ENCODE data around the gene REELD1.
A peak's percentile ranks its signal among the peaks of the same experiment; 100 is the strongest.

Gene REELD1

GRCh38 chr4:146214238-146214637, at the start of gene REELD1:
Gene REELD1, plus strand, starts transcription at chr4:146214538. Its CDS starts 2,415 bp downstream, at chr4:146216953.
- DNase-seq (ENCODE audit: low read depth in 2 of 2): no peak

- DNase-seq (ENCODE audit: low read depth in 2 of 2): no peak
Observed at GRCh38 chr4:146165221-146165620, 49.1 kb upstream of the REELD1 start.

GRCh38 chr4:146165840-146166239, 48.5 kb upstream of the REELD1 start:
- peak; percentile 63 to 64 for DNase-seq (ENCODE audit: low read depth in 2 of 2)

GRCh38 chr4:146170149-146170548, 44.2 kb upstream of the REELD1 start:
- DNase-seq (ENCODE audit: low read depth in 2 of 2): no peak

GRCh38 chr4:146175541-146176453, 38.5 kb upstream of the REELD1 start, which contains the start of gene LSM6:
Gene LSM6, plus strand, starts transcription at chr4:146175718. Its CDS starts 7,204 bp downstream, at chr4:146182922.
- peak; percentile 70 to 79 for DNase-seq (ENCODE audit: low read depth in 2 of 2)

GRCh38 chr4:146176891-146177290, 37.4 kb upstream of the REELD1 start:
- DNase-seq (ENCODE audit: low read depth in 2 of 2): no peak

- no peak for DNase-seq (ENCODE audit: low read depth in 2 of 2)
Observed at GRCh38 chr4:146178126-146178525, 36.2 kb upstream of the REELD1 start.

DNA sequence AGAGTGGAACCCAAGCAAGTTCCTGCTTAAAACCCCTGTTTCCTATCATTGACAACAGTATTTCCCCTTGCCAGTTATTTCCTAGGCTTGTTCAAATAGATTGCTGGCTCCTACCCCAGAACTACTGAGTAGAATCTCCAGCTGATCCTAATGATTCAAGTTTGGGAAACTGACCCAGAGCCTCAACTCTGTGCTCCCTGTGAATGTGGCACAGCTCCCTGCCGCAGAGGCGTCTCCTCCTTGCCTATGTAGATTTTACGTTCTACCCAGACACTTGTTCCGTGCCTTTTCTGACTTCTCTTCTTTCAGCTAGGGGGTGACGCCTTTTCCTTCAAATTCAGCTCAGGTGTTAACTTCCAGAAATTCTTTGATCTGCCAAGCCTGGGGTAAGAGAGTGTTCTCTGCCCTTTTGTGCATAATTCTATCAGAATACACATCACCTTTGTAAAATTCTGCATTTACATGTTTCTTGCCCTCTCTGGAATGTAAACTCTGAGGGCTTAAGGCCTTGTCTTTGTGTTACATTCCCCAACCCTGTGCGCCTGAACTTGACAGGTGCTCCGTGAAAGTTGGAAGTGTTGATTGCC, 34.5 kb upstream of the REELD1 start:
- no peak for DNase-seq (ENCODE audit: low read depth in 2 of 2)

GRCh38 chr4:146182443-146182842, 31.9 kb upstream of the REELD1 start:
- DNase-seq (ENCODE audit: low read depth in 2 of 2): no peak

DNA sequence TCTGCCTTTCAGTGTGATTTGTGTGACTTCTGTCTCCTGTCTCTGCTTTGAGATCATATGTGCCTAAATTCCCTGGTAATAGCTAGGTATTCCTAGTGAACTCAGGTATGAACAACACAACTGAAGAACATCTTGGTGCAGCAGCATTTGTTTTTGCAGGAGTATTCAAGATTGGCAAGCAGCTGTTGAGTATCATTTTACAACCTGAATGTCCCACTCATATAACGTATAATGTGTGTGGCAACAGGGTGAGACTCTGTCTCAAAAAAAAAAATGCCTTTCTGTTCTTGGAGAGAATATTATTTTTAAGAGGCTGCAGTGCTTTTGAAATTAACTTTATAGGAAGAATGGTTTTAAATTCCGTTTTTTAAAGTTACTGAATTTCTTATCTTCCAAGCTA, 31.1 kb upstream of the REELD1 start:
- no peak for DNase-seq (ENCODE audit: low read depth in 2 of 2)

- DNase-seq (ENCODE audit: low read depth in 2 of 2): no peak
Observed at GRCh38 chr4:146186041-146186440, 28.3 kb upstream of the REELD1 start.

DNA sequence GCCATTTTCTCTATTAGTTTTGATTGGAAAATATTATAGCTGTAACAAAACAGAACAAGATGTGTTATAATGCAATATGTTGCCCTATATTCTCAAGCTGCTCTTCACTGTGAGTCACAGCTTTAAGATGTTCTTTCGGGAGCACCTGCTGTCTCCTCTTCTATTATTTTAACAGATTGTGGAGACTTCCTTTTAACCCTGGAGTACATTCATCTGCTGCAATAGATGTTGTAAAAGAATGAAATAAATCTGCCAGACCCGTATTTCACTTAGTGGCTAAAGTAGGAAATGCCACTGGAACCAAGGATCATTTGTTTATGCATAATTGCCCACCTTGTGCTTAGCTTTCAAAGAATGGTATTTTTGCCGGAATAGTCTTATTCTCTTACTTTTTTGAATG, 27.7 kb upstream of the REELD1 start:
- DNase-seq (ENCODE audit: low read depth in 2 of 2): no peak

- DNase-seq (ENCODE audit: low read depth in 2 of 2): no peak
Observed at GRCh38 chr4:146190456-146190855, 23.9 kb upstream of the REELD1 start.

DNA sequence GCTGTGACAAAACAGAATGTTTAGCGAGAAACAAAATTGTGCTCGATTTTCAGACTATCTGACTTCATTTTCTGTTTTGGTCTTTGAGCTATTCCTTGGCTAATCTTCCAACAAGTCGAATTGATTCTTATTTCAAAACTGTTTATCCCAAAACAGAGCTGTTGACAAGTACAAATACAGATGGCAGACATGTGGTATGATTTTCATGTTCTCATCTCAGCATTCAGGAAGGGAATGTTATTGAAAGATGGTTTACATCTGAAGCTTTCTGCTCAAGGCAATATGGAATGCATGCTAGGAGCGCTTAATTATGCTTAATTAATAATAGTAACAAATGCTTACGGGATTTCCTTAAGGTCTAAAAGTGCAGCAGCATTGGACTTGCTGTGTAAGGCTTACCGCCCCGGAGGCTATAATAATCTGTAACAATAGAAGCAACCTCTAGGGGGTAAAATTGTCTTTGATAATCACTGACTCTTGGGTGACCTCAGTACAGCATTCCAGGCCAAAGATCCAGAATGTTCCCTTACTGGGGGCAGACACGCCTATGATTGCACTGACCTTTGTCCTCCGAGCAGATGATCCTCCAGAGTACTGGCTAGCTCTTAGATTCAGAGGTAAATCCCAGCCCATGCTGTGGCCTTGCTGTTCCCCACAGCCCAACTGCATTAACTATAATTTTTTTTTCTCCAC, 22.4 kb upstream of the REELD1 start:
- no peak for DNase-seq (ENCODE audit: low read depth in 2 of 2)

DNA sequence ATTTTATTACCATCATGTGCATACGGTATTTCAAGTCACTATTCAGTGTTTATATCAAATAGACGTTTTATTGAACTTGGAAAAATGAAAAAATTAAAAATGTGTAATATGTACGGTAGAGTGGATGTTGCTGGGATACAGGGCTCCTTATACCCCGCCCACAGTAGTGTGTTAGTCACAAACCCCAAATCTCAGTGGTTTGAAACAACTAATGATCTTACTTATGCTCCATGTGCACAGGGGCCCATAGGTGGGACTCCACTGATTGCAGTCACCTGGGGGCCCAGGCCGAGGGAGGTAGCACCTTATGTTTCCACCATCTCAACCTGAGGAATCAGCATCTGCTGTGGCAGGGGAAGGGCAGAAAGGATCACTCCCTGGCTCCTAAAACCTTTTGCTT, 20.7 kb upstream of the REELD1 start:
- no peak for DNase-seq (ENCODE audit: low read depth in 2 of 2)

- DNase-seq (ENCODE audit: low read depth in 2 of 2): no peak
Observed at GRCh38 chr4:146194212-146194611, 20.1 kb upstream of the REELD1 start.

GRCh38 chr4:146202665-146203064, 11.7 kb upstream of the REELD1 start:
- no peak for DNase-seq (ENCODE audit: low read depth in 2 of 2)

GRCh38 chr4:146207410-146207809, 6.9 kb upstream of the REELD1 start:
- DNase-seq (ENCODE audit: low read depth in 2 of 2): no peak

- no peak for DNase-seq (ENCODE audit: low read depth in 2 of 2)
Observed at GRCh38 chr4:146210890-146211289, 3.4 kb upstream of the REELD1 start.

DNA sequence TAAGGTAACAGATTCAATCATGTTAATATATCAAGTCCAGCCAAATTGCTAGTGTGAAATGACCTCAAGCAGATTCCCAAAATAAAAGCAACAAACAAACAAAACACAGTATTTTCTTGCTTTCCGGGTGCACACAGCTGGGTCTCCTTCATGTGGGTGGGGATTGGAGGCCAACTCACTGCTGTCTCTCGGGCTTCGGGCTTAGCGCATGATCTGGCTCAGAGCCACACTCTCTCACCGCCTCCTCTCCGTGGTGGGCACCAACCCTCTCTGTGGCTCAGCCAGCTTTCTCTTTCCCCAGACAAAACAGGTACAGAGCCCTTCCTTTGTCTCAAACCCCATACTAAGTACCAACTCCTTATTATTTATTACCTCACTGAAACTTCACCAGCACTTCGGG, 2.9 kb upstream of the REELD1 start:
- DNase-seq (ENCODE audit: low read depth in 2 of 2): no peak

DNA sequence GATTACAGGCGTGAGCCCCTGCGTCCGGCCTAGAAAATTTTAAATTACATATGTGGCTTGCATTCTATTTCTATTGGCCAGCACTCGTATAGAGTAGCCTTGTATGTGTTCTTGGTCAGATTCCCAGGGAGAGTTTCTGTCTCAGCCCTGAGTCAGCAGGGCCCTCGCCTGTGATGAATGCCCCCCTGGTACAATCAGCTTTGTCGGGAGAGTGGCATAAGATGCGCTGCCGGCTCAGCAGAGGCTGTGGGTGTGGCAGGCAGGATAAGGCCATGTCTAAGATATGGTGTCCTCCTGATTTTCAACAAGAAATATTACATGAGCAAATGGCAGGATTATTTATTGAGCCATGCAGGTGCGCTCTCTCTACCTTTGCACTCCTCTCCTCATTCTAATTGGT, 1.6 kb upstream of the REELD1 start:
- DNase-seq (ENCODE audit: low read depth in 2 of 2): no peak

- peak in 1 of 2 experiments; percentile 5 for DNase-seq (ENCODE audit: low read depth in 2 of 2)
Observed at GRCh38 chr4:146222313-146222712, 8.0 kb downstream of the REELD1 start.

Data from fibroblast of skin of left quadriceps (primary cell).